Measurements from ENCODE around the gene SLC4A5. TPM values are rescaled to one million over a fixed set of nuclear protein-coding genes. Genes with fewer than 3 reads are reported as not detected.

The SLC4A5 gene
- total RNA-seq, 1 experiment from 2014 or later: 1.8 TPM

GRCh38 chr2:74199275-74199701 is 143.9 kb downstream of the SLC4A5 start (continued):
- TF ChIP-seq ZMAT4 (CRISPR knock-in tag; IDR thresholded peaks at IDR 0.05) (no peak), ESRRA (CRISPR knock-in tag; IDR thresholded peaks at IDR 0.05; ENCODE audit: borderline replicate concordance) (no peak), ZNF671 (CRISPR knock-in tag; IDR thresholded peaks at IDR 0.05) (no peak), ZNF416 (CRISPR knock-in tag; IDR thresholded peaks at IDR 0.05) (no peak), ZNF281 (CRISPR knock-in tag; IDR thresholded peaks at IDR 0.05) (no peak), AFF4 (CRISPR knock-in tag; IDR thresholded peaks at IDR 0.05; ENCODE audit: borderline replicate concordance) (no peak), NFYB (CRISPR knock-in tag; conservative IDR thresholded peaks at IDR 0.05; ENCODE audit: low read depth) (no peak), PRRX2 (CRISPR knock-in tag; IDR thresholded peaks at IDR 0.05) (no peak), ZBTB43 (CRISPR knock-in tag; IDR thresholded peaks at IDR 0.05) (no peak)

- peak within 1 kb of the TSS; percentile 99 for H3K4me3 Mint-ChIP-seq
- peak; percentile 88 for TF ChIP-seq IRF1 (CRISPR knock-in tag; IDR thresholded peaks at IDR 0.05)
- peak; percentile 83; the same call in 1 of the 2 replicates for TF ChIP-seq E2F1 (CRISPR knock-in tag; IDR thresholded peaks at IDR 0.05)
- peak; percentile 80 for TF ChIP-seq CTCF (IDR thresholded peaks at IDR 0.05)
- peak; percentile 33 for TF ChIP-seq ZBTB21 (CRISPR knock-in tag; IDR thresholded peaks at IDR 0.05; ENCODE audit: borderline replicate concordance)
- no peak for TF ChIP-seq GTF2I (CRISPR knock-in tag; conservative IDR thresholded peaks at IDR 0.05)
- peak; percentile 91 for TF ChIP-seq TP53 (CRISPR knock-in tag; IDR thresholded peaks at IDR 0.05)
- TF ChIP-seq MXD4 (CRISPR knock-in tag; IDR thresholded peaks at IDR 0.05; ENCODE audit: borderline replicate concordance): no peak
- TF ChIP-seq ZSCAN18 (CRISPR knock-in tag; IDR thresholded peaks at IDR 0.05): no peak
- no peak for TF ChIP-seq SOX15 (CRISPR knock-in tag; IDR thresholded peaks at IDR 0.05)
- TF ChIP-seq JAZF1 (CRISPR knock-in tag; IDR thresholded peaks at IDR 0.05): no peak
- TF ChIP-seq ZNF671 (CRISPR knock-in tag; IDR thresholded peaks at IDR 0.05): no peak; the same call in 1 of the 2 replicates
- TF ChIP-seq USF2 (CRISPR knock-in tag; IDR thresholded peaks at IDR 0.05): peak; percentile 56
Observed at GRCh38 chr2:74198461-74199274, 144.5 kb downstream of the SLC4A5 start, which contains the start of gene MTHFD2. TSS of gene MTHFD2 (plus strand) at chr2:74198615. CDS start at chr2:74198642, 27 bp downstream.

More at GRCh38 chr2:74198461-74199274, 144.5 kb downstream of the SLC4A5 start, which contains the start of gene MTHFD2:
- peak; percentile 95 for DNase-seq (ENCODE audit: low spot score)
- ChIA-PET POLR2A (interaction anchor here (0.6 to 4.5 kb wide), 10 partner anchors 9 to 85 kb away, joined by 3 to 41 read pairs (median 4); partner anchors contain the start of gene MOB1A), CTCF (interaction anchor here (1.0 to 2.2 kb wide), 7 partner anchors 11 to 60 kb away, joined by 3 to 11 read pairs (median 3); partner anchors contain the start of genes BOLA3 and MOB1A)
- peak within 1 kb of the TSS; percentile 100 for H3K27ac Mint-ChIP-seq
- peak; percentile 96 for ATAC-seq
- no peaks in the 10 kb centered on the region; the same call in 1 of the 2 replicates for H3K9me3 Mint-ChIP-seq
- H3K36me3 Mint-ChIP-seq: peaks cover 19% of the 10 kb centered on the region
- peaks cover 10% of the 10 kb centered on the region for H3K27me3 Mint-ChIP-seq (ENCODE audit: low read depth)
- peaks cover 31% of the 10 kb centered on the region for H3K4me1 Mint-ChIP-seq
